OCI-M1 (cell line): ENCODE data around the gene RNASEL.

Source experiments
- DNase-seq: peaks from one replicate; lab custom pipeline; 2025; lab: John Stamatoyannopoulos, UW

RNASEL gene

DNA sequence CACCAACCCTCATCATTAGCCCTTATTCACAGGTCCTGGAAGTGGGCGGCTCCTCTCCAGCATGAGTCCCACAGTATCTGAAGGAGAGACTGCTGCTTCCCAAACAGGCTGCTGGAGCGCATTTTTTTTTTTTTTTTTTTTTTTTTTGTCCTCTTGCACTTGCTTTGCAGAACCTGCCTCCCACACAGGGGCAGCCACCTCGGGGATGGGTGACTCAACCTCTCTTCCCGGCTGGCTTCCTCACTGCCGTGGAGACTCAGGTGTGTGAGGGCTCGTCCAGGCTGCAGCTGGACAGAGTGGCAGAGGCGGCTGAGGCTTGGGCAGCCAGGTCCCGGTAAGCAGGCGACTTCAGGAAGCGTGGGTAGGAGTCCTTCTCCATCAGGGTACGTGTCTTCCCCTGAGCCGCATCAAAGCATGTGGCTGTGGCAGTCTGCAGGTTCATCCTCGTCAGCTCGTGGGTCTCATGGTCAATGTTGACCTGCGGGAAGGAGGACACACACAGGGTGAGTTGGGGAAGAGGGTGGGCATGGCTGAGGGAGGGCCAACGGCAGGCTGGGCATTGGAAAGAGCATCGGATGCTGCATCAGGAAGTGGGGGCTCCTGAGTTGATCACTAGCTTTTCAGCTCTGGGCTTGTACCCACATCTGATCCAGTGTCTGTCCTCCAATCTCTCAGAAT lies 11.1 kb upstream of the RNASEL start:
- no peak for DNase-seq

GRCh38 chr1:182599339-182599738 lies 10.3 kb upstream of the RNASEL start:
- peak; percentile 29 for DNase-seq

DNA sequence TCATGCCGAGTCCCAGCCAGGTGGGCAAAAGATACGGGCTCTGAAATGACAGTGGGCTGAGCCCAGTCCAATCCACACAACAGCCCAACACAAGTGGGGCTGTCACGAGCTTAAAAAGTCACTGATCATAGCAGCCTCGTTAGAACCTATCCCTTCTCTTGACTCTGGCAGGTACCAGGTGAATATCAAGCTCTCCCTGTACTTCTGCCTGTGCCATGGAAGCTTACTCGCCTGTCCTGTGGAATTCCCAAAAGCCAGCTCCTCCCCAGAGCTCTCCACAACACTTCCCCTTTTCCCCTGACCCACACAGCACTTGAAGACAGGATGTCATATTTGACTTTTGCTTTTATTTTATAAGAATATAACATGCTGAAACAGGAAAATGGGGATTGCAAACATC lies 9.2 kb upstream of the RNASEL start:
- DNase-seq, result no peak

DNA sequence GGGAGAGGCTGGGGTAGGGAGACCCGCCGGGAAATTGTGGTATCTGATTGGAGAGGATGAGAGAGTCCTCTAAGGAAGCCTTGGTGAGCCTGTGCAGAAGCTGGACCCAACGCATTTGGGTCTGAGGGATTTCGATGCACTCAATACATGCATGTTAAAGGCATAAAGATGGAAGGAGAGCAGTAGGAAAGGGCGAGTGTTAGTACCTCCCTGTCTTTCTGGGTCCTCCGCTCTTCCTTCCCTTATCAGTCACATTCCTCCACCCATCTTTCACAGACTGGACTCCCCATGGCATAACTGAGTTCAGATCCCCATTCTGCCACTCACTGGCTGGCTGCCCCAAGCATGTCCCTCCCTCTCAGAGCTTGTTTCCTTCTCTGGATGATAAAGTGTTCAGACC lies 7.9 kb upstream of the RNASEL start:
- DNase-seq, result no peak

DNA sequence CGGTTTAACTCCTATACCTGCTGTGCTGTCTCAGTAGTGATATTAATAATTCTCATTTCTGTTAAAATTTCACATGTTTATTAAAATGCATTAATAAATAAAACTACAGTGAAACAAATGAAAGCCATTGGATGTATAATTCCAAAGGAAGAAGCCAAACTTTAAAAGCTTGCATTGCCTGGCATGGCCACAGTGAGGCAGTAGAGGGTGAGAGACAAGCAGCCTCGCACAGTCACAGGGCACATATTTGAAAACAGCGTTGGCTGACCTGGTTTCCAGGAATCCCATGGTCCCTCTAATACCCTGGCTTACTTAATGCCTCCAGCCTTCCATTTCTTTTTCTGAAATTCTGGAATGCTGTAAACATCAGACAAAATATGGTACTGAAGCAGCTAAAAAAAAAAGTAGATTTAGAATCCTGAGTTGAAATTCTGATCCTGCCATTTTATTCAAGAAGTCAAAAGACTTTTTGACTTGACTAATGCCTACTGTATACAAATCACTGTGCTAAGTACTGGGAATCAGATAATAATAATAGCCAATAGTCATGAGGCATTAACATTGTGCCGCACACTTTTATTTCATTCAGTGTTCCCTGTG lies 6.7 kb upstream of the RNASEL start:
- DNase-seq, result peak; percentile 86

GRCh38 chr1:182589931-182590330 lies 875 bp upstream of the RNASEL start:
- no peak for DNase-seq

DNA sequence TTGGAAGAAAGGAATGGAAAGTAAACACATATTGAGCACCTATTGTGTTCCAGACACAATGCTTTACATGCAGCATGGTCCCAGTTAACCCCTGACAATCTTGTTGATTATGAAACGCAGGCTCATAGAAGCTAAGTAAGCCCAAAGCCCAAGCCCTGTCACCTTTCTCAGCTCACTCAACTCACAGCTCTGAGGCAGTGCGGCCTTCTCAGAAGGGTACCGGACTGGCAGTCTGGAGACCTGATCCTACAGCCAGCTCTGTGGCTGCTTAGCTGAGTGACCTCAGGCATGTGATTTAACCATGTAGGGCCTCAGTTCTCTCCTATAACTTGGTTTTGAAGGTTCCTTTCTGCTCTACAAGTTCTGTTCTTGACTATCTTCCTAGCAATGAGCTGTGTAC lies 464 bp upstream of the RNASEL start:
- DNase-seq, result no peak

- DNase-seq, result no peak
These were observed 1.2 kb downstream of the RNASEL start for GRCh38 chr1:182587666-182588499.

GRCh38 chr1:182587093-182587492 lies 2.0 kb downstream of the RNASEL start:
- DNase-seq, result no peak

GRCh38 chr1:182586380-182586779 lies 2.7 kb downstream of the RNASEL start:
- no peak for DNase-seq

DNA sequence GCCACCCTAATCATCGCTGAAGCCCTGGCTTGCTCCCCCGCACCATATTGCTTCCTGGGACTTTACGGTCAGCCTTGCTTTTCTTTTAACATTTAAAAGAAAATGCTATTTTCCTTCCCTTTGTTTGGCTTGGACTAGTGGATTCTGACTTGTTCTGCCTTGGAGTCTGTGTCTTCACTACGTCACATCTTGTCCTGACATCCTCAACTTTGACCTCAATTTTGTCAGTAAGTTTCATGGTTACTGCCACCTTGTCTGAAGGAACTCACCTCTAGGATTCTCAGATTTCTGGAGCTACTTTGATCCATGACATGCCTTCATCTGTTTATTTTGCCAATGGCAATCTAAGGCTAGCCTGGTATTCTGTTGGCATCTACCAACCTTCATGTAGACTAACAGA lies 4.3 kb downstream of the RNASEL start:
- DNase-seq, result no peak

- no peak for DNase-seq
These were observed 8.3 kb downstream of the RNASEL start for GRCh38 chr1:182580736-182581135.

DNA sequence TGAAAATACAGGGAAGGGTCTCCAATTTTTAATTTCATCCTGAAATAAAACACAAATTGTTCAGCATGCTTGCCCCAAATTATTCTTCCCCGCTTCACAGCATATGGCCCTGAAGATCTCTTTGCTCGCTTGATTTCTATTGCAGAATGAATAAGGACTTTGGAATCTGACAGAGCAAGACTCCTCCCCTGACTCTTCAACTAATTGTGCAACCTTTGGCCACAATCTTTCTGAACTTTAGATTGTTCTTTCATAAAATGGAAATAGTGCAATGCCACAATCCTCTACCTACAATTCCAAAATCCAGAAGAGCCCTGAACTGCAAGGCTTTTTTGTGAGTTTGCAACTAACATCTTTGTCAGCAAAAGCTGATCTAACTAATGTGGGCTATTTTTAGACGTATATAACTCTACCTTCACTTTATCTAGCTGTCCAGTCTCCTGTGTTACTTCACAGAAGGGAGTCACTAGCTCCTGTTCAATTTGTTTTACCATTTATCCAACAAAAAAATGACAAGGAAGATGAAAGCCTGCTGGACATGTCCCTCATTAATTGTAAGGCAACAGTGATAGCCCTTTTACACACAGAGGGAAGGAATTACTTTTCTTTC lies 13.4 kb downstream of the RNASEL start:
- no peak for DNase-seq

DNA sequence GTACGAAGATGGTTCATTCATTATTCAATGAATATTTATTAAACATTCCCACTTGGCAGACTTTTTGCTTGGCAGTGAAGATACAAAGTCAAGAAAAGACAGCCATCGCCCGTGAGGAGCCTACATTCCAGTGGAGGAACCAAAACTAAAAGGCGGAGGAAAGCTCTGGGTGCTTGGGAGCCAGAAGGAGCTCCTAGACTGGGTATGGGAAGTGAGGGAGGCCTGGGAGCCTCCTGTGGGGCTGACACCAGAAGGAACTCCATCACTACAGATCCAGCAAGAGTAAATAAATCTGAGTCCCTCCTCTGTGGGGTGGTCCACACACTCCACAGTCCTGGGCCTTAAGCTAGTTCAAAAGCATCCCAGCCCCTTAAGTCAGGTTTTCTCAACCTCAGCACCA lies 14.9 kb downstream of the RNASEL start:
- no peak for DNase-seq

DNA sequence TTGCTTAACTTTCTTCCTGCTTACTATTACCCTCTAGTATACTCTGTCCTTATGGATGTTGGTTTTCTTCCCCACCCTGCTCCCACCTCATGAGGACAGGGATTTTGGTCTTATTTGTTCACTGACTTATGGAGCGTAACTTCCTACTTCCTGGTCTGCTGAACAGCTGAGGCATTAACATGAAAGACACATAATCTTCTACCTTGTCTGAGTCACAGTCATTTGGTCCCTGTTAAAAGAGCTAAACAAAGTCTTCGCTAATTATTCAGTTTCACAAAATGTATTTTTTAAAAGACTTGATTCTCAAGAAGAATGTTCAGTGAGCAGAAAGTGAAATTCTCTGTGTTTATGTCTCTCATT lies 18.5 kb downstream of the RNASEL start:
- DNase-seq, result no peak

- DNase-seq, result no peak
These were observed 19.0 kb downstream of the RNASEL start for GRCh38 chr1:182569939-182570610.

GRCh38 chr1:182568647-182569284 lies 20.3 kb downstream of the RNASEL start:
- no peak for DNase-seq

DNA sequence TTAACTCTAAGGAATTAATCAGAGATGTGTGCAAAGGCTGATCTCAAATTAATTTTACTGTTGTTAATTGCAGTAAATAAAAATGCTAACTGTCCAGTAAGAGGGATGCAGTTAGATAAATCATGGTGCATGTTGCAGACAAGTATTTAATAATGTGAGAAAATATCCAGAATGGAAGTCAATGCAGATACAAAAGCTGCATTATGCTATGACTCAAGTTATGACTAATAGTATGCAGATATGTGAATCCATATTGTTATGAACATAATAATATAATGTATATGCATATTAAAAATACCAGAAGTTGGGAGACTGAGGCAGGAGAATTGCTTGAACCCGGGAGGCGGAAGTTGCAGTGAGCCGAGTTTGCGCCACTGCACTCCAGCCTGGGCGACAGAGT lies 21.4 kb downstream of the RNASEL start:
- DNase-seq, result no peak

DNA sequence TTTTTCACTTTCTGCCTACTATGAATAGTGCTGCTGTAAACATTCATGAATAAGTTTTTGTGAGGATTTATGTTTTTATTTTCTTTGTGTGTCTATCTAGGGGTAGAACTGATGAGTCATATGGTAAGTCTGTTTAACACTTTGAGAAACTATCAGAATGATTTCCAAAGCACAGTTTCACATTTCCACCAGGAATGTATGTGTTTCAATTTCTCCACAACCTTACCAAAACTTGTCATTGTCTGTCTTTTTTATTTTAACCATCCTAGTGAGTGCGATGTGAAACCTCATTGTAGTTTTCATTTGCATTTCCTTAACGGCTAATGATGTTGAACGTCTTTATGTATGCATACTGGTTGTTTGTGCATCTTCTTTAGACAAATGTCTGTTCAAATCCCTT lies 23.5 kb downstream of the RNASEL start:
- DNase-seq, result no peak

DNA sequence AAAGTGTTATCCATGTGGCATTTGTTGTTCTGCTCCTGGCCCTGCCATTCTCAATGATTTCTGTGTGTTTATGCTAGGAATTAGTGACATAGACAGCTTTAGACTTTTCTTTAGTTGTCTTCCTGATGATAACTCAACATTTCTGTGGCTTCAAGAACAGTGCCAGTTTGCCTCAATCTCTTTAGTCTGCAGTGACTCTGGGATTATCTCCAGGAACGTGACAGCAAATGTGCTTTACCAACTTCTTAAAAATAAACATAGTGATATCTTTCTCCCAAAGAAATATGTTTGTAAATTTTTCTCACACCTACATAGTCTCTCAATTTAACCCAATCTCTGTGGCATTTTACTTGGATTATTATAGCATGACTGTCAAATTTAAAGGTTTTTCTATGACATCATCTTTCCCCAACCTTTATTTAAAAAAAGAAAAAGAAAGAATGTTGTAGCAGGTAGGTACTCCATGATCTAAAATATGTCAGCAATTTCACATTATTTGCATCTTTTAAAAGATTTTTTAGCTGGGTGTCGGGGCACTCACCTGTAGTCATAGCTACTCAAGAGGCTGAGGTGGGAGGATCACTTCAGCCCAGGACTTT lies 24.6 kb downstream of the RNASEL start:
- DNase-seq, result no peak

- DNase-seq, result no peak
These were observed 26.0 kb downstream of the RNASEL start for GRCh38 chr1:182563095-182563494.
